Activated CD8-positive, alpha-beta memory T cell treated with anti-CD3 and anti-CD28 coated beads for 24 hours (primary cell): Measurements from ENCODE around the gene GRID1.

Experiments
- DNase-seq: peaks from one replicate; pipeline ENCODE4 v3.0.0-alpha.2; 2020

GRID1 gene

DNA sequence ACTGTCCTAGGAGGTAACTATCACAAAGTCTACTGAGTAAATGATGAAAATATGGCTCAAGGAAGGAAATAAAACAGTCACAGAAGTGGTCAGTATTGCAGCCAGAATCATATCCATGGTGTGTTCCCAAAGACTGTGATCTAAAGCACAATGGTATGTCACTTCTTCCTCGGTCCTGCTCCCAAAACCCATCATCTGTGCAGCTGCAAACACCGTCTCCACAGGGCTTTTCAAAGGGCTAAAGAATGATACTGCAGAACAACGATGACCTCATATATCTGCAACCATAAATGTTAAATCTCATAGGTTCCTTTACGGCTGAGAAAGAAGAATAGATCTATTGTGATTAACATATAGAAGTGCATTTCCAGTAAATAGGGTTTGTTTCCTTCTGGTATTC, 465.0 kb downstream of the GRID1 start:
- no peak for DNase-seq

DNA sequence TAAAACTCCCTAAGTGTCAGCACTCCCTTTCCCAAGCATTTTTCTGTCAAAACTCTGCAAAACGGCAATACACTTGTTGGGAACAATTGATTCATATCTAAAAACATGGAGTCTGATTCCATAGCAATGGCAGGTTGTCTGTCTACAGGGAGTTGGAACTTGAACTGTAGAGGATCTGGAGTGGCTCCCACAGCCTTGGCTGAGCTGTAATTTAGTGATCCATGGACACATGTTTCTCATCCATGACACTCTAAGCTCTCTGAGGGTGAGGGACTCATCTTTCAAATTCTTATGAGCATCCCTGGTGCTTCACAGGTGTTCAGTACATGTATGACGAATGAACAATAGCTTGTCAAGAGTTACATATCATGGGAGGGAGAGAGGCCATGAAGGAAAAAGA, 466.1 kb downstream of the GRID1 start:
- DNase-seq, result no peak

DNA sequence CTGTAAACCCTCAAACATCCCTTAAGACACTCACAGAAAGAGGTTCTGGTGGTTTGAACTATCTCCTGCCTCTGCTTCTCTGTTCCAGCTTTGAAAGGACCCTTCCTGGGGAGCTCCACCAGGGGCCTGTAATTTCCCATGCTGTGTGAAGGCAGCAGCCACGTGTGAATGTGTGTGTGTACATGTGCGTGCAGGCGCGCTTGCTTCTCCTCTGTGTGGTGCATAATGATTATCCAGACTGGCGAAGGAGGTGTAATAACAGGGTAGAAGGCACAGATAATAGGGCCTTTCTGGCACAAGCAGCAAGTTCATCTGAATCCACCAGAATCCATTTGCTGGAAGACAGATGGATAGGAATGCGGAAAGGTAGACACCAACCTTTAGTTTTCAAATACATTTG, 466.5 kb downstream of the GRID1 start:
- DNase-seq, result no peak

DNA sequence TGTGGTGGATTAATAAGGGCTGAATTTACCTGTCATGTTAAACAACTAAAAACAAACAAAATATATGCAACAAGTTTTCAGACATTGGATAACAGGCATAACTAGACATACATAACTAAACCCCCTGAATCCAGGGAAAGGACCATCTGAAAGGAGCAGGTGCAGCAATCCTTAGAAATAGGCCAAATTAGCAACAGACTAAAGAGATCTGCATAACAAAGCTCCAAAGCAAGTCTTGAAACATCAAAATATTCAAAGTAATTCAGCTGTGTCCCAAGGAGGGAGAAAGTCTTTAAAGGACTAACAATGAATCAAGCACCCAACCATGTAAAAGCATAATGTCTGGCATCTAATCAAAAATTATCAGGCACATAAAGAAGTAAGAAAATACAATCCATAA, 475.1 kb downstream of the GRID1 start:
- DNase-seq, result no peak

DNA sequence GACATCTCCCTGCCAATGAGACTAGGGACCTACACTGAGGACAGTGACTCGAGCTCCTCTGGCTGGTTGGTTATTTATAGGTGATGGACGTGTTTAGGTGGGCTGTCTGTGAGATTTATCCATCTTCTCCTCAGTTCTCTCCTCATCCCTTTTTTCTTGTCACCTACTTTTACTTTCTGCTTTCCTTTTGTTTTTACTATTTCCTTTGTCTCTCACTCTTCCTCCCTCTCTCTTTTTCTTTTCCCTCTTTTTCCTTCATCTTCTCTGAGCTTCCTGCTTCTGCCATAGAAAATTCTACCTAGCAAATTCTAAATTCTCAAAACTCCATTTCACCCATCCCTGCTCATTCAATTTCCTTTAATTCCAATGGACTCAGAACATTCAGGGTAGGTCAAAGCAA, 478.0 kb downstream of the GRID1 start:
- DNase-seq, result no peak

DNA sequence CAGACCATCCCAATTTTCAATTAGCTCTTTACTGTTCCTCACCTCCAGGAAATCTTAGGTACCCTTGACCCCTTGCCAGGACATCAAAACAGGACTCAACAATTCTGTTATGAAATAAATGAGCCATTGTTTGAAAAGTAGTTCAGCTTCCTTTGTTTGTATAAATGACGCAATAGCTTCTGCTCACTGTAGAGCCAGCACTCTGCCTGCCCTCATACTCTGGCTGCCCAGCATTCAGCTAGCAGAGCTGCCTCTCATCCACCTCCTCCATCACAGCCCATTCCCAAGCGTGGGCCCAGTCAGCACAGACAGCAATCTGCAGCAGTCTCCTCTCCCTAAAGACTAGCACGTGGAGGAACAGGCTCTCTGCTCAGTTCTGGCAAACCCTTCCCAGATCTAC, 478.6 kb downstream of the GRID1 start:
- DNase-seq, result no peak

DNA sequence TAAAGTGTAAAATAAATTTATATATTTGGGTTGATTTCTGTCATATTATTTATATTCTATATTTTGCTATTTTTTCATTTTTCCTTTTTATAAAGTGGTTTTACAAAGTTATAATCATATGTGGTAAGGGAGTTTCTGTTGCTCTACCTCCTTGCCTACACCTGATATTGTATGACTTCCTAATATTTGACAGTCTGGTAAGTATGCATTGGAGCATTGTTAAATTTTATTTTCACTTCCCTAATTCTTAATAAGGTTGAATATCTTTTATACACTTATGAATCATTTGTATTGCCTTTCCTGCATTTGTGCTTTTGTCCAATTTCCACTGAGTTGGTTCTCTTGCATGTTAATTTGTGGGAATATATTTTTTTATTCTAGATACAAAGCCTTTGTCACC, 492.4 kb downstream of the GRID1 start:
- no peak for DNase-seq

DNA sequence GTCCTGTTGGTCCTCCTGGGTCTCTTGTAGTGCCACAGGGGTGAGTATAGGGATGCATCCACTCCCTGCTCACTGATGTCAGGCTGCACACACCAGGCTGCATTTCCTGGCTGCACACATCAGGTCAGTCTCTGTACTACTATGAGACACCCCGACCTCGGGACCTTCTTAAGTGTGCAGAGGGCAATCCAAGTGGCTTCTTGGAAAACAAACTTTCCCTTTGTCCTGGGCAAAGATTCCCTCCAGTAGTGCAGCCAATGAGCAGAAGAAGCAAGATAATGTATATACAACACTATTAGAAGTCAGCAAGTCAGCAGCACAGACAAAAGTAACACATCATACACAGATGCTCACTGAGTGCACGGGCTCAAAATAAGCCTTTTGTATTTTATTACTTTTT, 493.5 kb downstream of the GRID1 start:
- DNase-seq, result no peak

DNA sequence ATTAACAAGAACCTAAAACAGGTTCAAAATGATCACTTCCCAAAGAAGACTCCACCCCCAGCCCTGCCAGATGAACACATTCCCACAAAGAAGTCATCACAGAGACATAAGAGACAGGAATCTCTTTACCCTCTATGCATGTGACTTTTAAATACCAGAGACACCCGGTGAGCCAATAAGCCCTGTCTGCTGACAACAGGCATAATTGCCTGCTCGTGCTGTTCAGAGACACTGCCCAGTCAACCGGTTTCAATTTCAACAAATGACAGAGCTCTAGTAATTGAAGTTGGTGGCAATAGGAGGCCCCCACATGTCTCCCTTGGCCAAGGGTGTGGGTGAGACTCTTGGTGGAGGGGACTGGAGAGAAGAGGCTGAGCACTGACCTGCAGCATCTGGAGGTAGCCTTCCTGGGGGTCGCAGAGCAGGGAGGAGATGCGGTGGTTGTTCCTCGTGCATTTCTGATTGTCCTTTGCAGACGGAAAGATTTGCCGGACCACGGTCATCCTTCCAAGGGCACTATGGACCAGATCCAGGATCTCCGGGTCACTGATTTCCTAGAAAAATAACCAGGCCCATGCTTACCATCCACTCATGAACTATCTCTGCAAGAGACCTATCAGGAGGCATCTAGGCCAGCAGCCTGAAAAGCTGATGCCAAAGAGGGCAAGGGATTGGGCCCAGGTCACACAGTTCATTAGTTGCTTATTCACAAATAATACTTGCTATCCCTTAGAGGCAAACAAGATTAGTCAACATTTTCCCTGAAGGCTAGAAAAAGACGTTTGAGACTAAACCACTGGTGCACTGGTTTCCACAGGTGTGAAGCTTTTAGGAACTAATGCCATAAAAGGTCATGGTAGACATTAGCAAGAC, 497.7 kb downstream of the GRID1 start:
- no peak for DNase-seq

DNA sequence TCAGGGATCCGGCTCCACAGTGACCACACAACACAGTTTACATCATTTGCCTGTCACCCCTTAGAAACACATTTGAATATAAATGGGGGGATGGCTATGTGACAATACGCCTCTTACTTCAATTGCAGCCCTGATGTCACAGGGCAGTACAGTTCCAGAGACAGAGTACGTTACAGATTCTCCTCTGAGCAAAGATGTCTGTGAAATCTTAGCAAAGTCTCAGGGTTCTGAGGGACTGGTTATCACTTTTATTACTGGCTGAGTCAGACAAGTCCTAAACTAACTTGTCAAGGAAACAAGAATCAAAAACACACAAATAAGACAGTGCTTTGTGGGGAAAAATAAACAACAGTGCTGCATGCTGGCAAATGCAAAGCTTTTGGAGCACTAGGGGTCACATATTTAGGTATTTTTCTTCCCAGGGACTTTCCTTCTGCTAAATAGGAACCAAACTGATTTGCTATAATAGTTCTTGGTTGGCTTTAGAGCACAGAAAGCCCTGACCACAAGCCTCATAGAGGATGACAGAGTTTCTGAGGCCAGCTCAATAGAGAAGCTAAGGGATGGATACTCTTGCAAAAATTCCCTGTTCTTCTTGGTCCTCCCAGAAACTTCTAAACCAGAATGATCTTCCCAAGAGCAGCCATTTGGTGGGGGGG, 501.6 kb downstream of the GRID1 start:
- DNase-seq, result no peak

DNA sequence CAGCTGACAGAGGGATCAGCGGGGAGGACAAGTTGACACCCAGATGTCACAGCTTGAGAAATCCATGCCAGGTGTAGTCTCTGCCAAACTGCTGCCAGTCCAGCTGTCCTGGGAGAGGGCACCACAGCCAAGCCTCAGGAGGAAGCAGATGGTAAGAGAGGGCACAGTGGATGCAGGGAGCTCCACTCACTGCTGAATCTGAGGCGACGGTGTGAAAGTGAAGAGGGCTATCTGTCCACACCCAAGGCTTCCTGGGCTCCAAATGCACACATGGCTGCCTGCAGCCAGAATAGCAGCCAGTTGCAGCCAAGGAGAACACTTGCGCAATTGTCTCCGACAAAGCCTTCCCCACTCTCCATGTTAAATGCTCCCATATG, 502.4 kb downstream of the GRID1 start:
- DNase-seq, result no peak

DNA sequence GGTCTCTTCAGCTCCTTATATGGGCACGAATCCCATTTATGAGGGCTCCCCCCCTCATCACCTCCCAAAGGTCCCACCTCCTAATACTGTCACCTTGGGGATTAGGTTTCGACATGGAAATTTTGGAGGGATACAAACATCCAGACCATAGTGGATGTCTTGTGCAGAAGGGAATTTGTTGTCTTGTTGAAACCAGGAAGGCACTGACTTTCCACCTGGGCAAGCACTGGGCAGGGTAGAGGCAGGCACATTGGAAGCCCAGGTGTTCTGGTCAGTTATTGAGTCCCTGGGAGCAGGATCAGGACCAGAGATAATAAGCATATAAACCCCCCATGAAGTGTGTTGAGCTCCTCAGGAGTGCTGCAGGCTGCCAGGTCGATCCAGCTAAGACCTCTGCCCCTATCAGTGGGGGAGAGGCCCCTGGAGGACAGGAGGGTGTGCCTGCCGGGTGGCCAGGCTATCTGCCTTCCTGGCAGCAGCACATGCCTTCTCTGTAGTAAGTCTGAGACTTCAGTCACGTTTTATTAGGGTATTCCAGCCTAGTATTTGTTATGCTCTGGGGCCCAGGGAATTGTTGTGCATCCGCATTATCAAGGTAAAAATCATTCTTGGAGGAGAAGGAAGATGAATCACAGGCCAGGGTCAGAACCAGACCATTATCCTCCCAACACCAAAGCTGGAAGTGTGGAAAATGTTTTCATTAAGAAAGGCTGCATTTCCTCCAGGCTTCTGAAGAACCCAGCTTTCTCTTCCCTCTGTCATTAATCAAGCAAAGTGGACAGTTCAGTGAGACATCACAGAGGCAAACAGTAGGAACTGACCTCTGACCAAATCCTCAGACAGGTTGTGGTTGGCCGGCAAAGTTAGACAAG, 503.1 kb downstream of the GRID1 start:
- no peak for DNase-seq

DNA sequence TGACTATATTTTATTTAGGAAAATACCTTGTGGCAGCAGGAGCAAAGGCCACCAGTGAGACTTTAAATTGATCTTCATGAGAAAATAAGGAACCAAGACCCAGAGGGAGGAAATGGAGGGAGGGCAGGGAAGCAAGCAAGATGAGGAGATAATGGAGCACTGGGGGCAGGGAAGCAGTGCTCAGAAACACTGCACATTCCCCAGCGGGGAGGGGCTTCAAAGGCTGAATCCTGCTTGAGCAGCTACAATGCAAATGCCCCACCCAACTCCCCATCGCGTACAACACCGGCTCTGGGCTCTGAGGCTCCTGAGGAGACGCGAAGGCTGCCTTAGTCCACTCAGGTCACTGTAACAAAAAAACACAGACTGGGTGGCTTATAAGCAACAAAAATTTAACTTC, 503.8 kb downstream of the GRID1 start:
- DNase-seq, result no peak

DNA sequence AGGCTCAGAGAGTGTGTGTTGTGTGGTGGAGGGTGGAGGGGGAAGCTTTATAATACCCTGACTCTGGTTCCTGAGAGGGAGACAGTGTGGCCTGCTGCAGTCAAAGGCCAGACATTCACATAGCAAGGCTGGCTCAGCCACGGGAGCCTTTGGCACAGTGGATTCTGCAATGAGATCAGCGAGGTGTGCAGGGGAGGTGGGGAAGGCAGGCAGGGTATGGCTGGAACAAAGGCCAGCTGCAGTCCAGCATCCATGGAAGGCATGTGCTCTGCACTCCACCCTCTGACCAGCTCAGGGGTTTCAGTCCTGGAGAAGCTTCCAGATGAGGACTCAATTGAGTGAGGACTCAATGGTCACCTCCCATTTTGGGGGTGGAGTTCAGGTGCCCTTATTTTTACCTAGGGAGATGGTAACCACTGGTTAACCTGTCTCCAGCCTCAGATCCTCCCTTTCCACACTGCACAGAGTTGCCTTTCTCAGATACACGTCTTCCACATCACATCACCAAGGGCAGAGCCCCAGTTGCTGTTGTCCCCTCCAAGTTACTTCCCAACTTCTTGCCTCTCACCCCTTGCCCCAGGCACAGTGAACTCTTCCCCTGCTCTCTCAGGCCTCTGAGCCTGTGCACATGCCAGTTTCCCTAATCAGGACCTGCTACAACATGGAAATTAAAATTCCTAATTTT, 504.9 kb downstream of the GRID1 start:
- DNase-seq, result no peak

DNA sequence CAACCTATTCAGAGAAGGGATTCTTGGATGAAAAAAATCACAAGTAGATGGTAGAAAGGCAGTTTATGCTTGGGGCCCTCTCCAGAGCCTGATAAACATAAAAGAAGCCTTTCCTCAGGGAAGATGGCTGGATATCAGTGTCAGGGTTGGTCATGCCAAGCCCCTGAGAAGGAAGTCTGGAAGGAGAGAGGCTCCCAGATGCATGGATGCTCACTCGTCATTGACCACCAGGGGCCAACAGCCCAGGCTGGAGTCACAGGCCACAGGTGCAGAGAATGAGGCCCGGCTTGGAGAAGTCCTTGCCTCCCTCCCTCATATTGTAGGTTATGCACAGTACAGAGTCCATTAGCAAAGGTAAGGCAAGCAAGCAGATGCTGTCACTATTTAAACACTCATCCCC, 506.7 kb downstream of the GRID1 start:
- DNase-seq, result no peak

DNA sequence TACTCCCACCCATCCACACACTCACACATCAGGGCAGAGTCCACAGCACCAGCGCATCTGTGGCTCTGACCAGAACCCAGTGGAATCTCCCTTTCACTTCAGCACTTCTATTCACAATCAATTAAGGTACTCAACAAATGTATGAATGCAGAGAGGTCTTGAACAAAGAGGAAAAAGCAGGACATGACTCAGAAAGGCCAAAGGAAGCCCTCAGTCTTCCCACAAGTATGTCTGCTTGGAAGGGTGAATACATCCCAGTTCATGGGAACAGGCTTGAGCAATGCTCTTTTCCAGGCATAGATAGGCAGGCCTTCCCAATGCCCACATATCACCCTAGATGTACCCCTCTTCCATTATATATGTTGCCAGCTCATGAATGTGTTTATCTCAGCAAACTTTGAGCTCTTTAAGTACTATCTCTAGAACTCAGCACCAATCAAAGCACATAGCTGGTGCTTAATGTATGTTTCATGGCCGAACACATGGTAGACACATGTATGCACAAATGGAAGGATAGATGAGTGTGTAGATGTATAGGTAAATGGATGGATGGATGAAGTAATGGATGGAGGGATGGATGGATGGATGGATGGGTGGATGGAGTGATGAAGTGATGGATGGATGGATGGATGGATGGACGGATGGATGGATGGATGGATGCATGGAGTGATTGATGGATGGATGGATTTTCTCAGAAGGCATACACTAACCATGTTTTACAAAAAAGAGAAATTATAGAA, 507.6 kb downstream of the GRID1 start:
- no peak for DNase-seq

DNA sequence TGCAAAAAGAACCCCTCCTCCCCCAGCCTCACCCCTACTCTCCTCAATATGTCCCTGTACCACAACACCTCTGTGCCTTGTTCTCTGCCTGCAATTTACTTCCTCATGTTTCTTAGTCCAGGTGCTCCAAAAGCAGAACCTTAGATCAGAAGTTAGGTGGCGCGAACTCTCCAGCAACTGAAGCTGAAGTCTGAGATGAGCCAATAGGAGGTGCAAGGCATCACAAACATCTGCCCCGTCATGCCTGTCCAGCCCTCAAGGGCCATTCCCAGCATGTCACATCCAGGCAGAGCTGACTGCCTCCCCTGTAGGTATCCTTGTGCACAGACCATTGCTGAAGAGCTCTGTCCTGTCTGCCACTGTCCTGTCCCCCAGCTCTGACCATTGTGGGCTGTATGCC, 508.8 kb downstream of the GRID1 start:
- DNase-seq, result no peak

DNA sequence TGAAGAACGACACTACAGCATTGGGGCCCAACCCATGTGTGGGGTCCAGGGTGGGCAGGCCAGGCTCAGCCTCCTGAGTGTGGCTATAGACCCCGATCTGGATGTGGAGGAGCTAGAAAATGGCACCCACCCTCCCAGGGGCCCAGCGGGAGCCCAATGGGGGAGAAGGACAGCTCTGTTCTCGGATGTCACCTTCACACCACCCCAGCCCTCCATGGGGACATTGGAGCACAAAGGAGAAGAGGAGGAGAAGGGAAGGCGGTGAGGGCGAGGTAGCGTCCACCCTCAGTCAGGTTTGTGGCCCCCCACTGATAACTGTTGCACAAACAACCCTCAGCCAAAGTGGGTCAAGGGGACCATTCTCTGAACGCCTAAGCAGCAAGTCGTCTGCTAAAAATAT, 509.3 kb downstream of the GRID1 start:
- DNase-seq, result no peak

DNA sequence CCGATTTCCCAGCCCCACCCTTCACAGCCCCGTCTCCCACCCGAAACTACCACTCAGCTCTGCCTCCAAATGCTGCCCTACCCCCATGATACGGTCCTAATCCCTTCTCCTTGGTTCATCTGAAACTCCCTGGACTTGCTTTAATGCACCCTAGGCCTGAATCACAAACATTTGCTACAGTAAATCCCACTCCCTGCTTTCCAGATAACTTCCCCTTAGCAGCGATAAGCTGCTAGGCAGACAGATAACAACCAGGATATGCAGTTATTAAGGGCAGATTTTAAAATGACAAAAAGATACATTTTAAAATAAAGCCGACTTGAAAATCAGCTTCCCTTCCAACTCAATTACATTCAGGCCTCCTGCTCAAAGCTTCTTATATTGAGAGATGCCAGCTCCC, 514.7 kb downstream of the GRID1 start:
- DNase-seq, result no peak

DNA sequence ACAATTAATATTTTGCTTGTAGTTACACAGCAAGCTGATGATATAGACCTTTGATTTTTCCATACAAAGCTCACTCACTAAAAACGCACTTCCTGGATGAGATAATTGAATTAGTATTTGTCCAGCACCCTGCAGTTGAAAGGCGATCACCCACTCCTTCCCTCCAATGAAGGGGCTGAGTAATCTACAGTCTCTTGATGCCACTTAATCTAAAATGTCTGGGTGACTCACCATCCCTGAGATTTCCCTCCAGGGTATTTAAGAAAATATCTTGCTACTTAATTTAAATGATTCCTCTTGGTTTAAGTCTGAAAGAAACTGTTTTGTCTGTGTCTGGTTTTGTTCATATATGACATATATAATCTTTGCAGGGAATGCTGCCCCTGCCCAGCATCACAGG, 515.3 kb downstream of the GRID1 start:
- no peak for DNase-seq

DNA sequence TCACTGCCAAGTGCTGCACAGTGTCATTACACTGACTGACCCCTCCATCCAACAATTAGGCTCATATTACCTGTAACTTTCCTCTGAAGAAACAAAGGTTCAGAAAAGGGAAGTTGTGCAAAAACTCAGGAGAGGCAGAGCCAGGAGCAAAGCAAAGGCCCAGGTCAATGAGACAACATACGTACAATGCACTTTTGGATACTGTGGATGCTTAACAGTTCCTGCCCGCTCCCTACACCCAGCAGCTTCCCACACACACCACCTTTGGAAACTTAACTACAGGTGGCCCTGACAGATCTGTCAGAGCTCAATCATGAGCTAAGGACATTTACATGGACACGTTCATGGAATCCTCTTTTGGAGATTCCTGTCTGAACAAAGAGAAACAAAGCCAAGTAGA, 515.9 kb downstream of the GRID1 start:
- no peak for DNase-seq

DNA sequence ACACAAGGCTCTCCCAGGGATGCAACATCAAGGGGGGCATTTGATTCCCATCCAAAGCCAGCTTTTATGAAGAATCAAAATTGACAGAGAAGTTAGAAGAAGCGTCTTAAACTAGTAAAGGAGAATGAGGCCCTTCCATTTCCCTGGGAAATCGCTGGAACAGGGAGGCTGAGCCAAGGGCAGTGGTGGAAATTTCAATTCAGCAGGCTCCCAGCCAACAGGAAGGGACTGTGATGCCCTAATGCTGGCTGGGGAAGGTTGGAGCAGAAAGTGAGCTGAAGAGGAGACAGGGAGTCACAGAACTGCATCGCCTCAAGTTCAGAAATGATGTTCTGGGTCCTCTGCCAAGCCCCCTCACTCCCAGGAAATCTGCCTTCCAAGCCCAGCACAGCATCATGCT, 517.3 kb downstream of the GRID1 start:
- DNase-seq, result no peak
